Ishikawa (cell line): ENCODE data around the gene CEP164.

ENCODE experiments used
- CEBPB ChIP-seq: IDR thresholded peaks from 2 replicates; pipeline ENCODE4 v1.6.1; 2012
- CREB1 ChIP-seq: IDR thresholded peaks from 2 replicates; pipeline ENCODE4 v1.6.1; 2012; ENCODE audit warnings: low read depth
- EGR1 ChIP-seq: IDR thresholded peaks from 2 replicates; pipeline ENCODE4 v1.6.1; 2012
- EP300 ChIP-seq: IDR thresholded peaks from 2 replicates; pipeline ENCODE4 v1.6.1; 2012; ENCODE audit warnings: borderline replicate concordance
- FOXM1 ChIP-seq: IDR thresholded peaks from 2 replicates; pipeline ENCODE4 v1.6.1; 2012; ENCODE audit warnings: low read depth, borderline replicate concordance
- MAX ChIP-seq: IDR thresholded peaks from 2 replicates; pipeline ENCODE4 v1.6.1; 2012
- RAD21 ChIP-seq: IDR thresholded peaks from 2 replicates; pipeline ENCODE4 v1.6.1; 2012; ENCODE audit warnings: low read depth
- REST ChIP-seq: IDR thresholded peaks from 2 replicates; pipeline ENCODE4 v1.6.1; 2012; ENCODE audit warnings: low read depth, mild to moderate bottlenecking
- TAF1 ChIP-seq: IDR thresholded peaks from 2 replicates; pipeline ENCODE4 v1.6.1; 2012; ENCODE audit warnings: low read depth, mild to moderate bottlenecking
- TCF12 ChIP-seq: IDR thresholded peaks from 2 replicates; pipeline ENCODE4 v1.6.1; 2012; ENCODE audit warnings: low read depth
- USF1 ChIP-seq: IDR thresholded peaks from 2 replicates; pipeline ENCODE4 v1.6.1; 2012
- YY1 ChIP-seq: IDR thresholded peaks from 2 replicates; pipeline ENCODE4 v1.6.1; 2012; ENCODE audit warnings: low read depth
- ZBTB7A ChIP-seq: IDR thresholded peaks from 2 replicates; pipeline ENCODE4 v1.6.1; 2012; ENCODE audit warnings: low read depth

GRCh38 chr11:117461396-117462182 is 133.9 kb downstream of the CEP164 start:
- TF ChIP-seq ZBTB7A = no peak
- no peak for TF ChIP-seq EP300
- TF ChIP-seq USF1 = no peak
- no peak for TF ChIP-seq REST
- no peak for TF ChIP-seq TCF12
- TF ChIP-seq CREB1 = no peak
- no peak for TF ChIP-seq EGR1
- no peak for TF ChIP-seq CEBPB
- no peak for TF ChIP-seq MAX
- TF ChIP-seq RAD21 = no peak
- no peak for TF ChIP-seq TAF1
- no peak for TF ChIP-seq FOXM1
- TF ChIP-seq YY1 = no peak
